T1000 (cell line): ENCODE data around the gene FAM171A1.

Experiments used
- DNase-seq: peaks from one replicate; lab custom pipeline; 2025; ENCODE audit warnings: mixed read lengths; lab: John Stamatoyannopoulos, UW

The FAM171A1 gene

GRCh38 chr10:15169555-15170401, 201.3 kb downstream of the FAM171A1 start:
- no peak for DNase-seq

GRCh38 chr10:15168786-15169554, 202.1 kb downstream of the FAM171A1 start:
- DNase-seq: peak; percentile 100

GRCh38 chr10:15168291-15168785, 202.8 kb downstream of the FAM171A1 start, which contains the start of gene NMT2:
TSS of gene NMT2 (minus strand) at chr10:15168693. CDS start at chr10:15168612, 81 bp downstream.
- DNase-seq: peak; percentile 100

GRCh38 chr10:15167411-15168290, 203.4 kb downstream of the FAM171A1 start:
- DNase-seq: peak; percentile 90

GRCh38 chr10:15166325-15166724, 204.8 kb downstream of the FAM171A1 start:
- DNase-seq: no peak

- DNase-seq: no peak
These were observed 207.7 kb downstream of the FAM171A1 start for GRCh38 chr10:15163253-15163828.
